ENCODE data around the gene DAND5. TPM values are rescaled to one million over a fixed set of nuclear protein-coding genes. Genes with fewer than 3 reads are reported as not detected.

DAND5 gene
- total RNA-seq, 4 donors from 2014 or later: 0.56 TPM; not detected in 3

DNA sequence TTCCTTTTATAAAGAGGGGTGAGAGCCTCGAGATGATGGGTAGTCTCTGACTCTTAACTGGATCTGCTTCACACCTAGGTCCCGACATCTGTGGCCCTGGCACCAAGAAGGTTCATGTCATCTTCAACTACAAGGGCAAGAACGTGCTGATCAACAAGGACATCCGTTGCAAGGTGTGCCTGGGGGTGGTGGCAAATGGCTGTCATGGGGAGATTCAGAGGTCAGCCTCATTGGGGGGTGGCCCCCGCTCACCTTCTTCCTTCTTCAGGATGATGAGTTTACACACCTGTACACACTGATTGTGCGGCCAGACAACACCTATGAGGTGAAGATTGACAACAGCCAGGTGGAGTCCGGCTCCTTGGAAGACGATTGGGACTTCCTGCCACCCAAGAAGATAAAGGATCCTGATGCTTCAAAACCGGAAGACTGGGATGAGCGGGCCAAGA is 29.4 kb upstream of the DAND5 start:
- ATAC-seq (ENCODE audit: low FRiP score): no peak
- DNase-seq (ENCODE audit: low spot score): no peak
- TF ChIP-seq, protein P1, sequence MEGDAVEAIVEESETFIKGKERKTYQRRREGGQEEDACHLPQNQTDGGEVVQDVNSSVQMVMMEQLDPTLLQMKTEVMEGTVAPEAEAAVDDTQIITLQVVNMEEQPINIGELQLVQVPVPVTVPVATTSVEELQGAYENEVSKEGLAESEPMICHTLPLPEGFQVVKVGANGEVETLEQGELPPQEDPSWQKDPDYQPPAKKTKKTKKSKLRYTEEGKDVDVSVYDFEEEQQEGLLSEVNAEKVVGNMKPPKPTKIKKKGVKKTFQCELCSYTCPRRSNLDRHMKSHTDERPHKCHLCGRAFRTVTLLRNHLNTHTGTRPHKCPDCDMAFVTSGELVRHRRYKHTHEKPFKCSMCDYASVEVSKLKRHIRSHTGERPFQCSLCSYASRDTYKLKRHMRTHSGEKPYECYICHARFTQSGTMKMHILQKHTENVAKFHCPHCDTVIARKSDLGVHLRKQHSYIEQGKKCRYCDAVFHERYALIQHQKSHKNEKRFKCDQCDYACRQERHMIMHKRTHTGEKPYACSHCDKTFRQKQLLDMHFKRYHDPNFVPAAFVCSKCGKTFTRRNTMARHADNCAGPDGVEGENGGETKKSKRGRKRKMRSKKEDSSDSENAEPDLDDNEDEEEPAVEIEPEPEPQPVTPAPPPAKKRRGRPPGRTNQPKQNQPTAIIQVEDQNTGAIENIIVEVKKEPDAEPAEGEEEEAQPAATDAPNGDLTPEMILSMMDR (IDR thresholded peaks at IDR 0.05): no peak

DNA sequence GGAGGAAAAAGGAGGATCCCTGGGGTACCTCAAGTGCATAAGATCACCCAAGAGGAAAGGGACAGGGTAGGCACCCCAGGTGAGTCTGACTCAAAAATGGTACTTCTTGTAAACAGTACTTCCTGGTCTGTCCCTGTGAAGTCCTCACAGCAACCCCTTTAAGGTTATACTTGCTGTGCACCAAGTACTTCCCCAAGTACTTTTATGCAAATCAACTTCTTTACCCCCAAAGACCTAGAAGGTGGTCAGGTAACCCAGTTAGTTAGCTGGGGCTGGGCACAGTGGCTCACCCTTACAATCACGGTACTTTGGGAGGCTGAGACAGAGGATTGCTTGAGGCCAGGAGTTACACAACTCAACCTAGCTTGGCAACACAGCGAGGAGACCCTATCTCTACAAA is 28.5 kb upstream of the DAND5 start:
- TF ChIP-seq, protein P1 (IDR thresholded peaks at IDR 0.05): no peak
- no peak for ATAC-seq (ENCODE audit: low FRiP score)

DNA sequence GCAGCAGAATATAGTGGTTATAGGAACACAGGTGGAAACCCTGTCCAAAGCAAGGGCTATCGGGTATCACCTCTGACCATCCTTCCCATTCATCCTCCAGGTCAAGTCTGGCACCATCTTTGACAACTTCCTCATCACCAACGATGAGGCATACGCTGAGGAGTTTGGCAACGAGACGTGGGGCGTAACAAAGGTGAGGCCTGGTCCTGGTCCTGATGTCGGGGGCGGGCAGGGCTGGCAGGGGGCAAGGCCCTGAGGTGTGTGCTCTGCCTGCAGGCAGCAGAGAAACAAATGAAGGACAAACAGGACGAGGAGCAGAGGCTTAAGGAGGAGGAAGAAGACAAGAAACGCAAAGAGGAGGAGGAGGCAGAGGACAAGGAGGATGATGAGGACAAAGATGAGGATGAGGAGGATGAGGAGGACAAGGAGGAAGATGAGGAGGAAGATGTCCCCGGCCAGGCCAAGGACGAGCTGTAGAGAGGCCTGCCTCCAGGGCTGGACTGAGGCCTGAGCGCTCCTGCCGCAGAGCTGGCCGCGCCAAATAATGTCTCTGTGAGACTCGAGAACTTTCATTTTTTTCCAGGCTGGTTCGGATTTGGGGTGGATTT is 25.8 kb upstream of the DAND5 start:
- no peak for ATAC-seq (ENCODE audit: low FRiP score)
- TF ChIP-seq, protein P1 (IDR thresholded peaks at IDR 0.05): no peak

More for the DNA sequence above, 28.5 kb upstream of the DAND5 start:
- DNase-seq (ENCODE audit: low spot score): no peak

DNA sequence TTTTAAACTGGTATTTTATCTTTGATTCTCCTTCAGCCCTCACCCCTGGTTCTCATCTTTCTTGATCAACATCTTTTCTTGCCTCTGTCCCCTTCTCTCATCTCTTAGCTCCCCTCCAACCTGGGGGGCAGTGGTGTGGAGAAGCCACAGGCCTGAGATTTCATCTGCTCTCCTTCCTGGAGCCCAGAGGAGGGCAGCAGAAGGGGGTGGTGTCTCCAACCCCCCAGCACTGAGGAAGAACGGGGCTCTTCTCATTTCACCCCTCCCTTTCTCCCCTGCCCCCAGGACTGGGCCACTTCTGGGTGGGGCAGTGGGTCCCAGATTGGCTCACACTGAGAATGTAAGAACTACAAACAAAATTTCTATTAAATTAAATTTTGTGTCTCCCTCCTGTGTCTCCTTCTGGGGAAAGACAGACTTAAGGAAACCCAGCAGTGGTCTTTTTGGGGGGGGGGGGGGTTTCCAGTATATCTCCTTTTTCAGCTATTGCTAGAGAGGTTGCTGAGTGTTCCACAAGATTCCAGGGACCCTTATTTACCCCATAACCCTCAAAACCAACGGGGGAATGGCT is 25.2 kb upstream of the DAND5 start:
- TF ChIP-seq, protein P1 (IDR thresholded peaks at IDR 0.05): no peak
- no peak for DNase-seq (ENCODE audit: low spot score)
- ATAC-seq (ENCODE audit: low FRiP score): no peak

More for the DNA sequence above, 25.8 kb upstream of the DAND5 start:
- DNase-seq (ENCODE audit: low spot score): no peak

DNA sequence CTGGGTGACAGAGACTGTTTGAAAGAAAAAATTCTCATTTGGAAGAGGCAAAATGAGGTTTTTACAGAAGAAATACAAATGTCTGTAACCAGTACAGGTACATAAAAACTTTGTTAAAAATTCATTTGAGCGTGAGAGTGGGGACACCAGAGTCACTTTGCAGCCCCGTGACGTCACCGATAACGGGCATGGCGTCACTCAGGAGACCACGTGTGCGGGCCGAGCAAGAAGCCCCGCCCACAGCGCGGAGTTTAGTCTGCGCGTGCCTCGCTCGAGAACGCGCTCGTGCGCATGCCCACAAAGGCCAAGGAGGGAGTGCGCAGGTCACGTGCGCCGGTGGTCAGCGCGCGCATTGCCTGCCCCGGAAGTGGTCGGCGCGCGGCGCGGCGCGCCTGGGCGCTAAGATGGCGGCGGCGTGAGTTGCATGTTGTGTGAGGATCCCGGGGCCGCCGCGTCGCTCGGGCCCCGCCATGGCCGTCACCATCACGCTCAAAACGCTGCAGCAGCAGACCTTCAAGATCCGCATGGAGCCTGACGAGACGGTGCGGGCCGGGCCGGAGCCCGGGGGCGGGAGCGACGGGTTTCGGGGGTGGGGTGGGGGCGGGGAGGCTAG is 23.8 kb upstream of the DAND5 start, which contains the start of gene RAD23A:
Gene RAD23A, plus strand, starts transcription at position 384 of the 613 bp plus-strand sequence. Its CDS starts 87 bp downstream, at position 471.
- TF ChIP-seq, protein P1 (IDR thresholded peaks at IDR 0.05): no peak
- ATAC-seq (ENCODE audit: low FRiP score) (peak; percentile 91), DNase-seq (ENCODE audit: low spot score) (peak; percentile 98)

DNA sequence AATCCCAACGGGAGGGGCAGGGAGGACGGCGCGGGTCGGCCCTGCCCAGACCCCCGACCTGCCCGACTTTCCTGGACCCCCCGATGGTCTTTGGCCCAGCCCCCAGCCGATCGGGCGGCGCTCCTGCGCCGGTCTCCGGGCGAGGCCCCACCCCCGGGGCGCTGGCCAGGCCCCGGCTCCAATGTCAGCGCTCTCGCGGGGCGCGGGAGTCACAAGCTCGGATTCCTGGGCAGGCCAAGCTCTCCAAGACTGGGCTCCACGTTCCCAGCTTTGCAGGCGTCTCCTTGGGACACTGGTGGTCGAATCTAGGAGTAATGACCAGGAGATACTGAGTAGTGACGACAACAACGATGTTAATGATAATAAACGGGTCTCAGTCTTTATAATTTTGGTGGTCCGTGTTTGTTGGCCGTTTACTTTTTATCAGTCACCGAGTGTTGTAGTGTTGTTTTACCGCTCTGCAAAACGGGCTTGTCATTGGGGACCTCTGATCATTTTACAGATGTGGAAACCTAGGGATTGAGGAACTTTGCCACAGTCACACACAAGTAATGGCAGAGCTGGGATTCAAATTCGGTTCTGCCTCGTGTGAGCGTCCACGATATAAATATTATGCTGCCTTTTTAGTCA is 23.2 kb upstream of the DAND5 start:
- TF ChIP-seq, protein P1 (IDR thresholded peaks at IDR 0.05): no peak
- peak; percentile 77 for ATAC-seq (ENCODE audit: low FRiP score)
- no peak for DNase-seq (ENCODE audit: low spot score)
